HepG2 (cell line): ENCODE data around the gene RTEL1. TPM values are rescaled to one million over a fixed set of nuclear protein-coding genes. Genes with fewer than 3 reads are reported as not detected.

Experiments used
- ATF2 ChIP-seq: sonication (generic); formaldehyde crosslinking; IDR thresholded peaks from 2 replicates; pipeline ENCODE4 v1.4.0; 2020; ENCODE audit warnings: missing genetic modification reagents
- CEBPB ChIP-seq: IDR thresholded peaks from 2 replicates; pipeline ENCODE4 v1.6.1; 2011; ENCODE audit warnings: low read depth, low read length, improper control_type of control experiment, borderline replicate concordance
- DR1 ChIP-seq: sonication (generic); formaldehyde crosslinking; IDR thresholded peaks from 2 replicates; pipeline ENCODE4 v1.8.0; 2021; ENCODE audit warnings: mild to moderate bottlenecking, missing genetic modification reagents, inconsistent platforms
- EHMT2 ChIP-seq: fragments of 200-600 bp; sonication (generic); IDR thresholded peaks from 2 replicates; pipeline ENCODE4 v1.7.0; 2017; ENCODE audit warnings: antibody characterized with exemption, low read depth, low read length, borderline replicate concordance
- HNRNPK ChIP-seq: fragments of 200-400 bp; formaldehyde crosslinking; IDR thresholded peaks from 2 replicates; pipeline ENCODE4 v1.6.1; 2018; ENCODE audit warnings: low read length, low read depth, moderate library complexity, mild to moderate bottlenecking; ENCODE audit not compliant: poor library complexity, severe bottlenecking
- KLF6 ChIP-seq: IDR thresholded peaks from 2 replicates; pipeline ENCODE4 v1.8.0; 2016; ENCODE audit warnings: missing biosample characterization, missing genetic modification reagents
- NFE2L2 ChIP-seq: fragments of 150-350 bp; IDR thresholded peaks from 2 replicates; pipeline ENCODE4 v1.6.1; 2014; ENCODE audit warnings: low read length
- NR0B2 ChIP-seq: sonication (generic); formaldehyde crosslinking; IDR thresholded peaks from 2 replicates; pipeline ENCODE4 v1.4.0; 2020; ENCODE audit warnings: mild to moderate bottlenecking, missing genetic modification reagents
- NR2F1 ChIP-seq, 2 experiments: fragments of 450-650 bp in 1 of 2; formaldehyde crosslinking in 1 of 2; IDR thresholded peaks; 2 replicates each; pipeline versions ENCODE4 v1.5.0 to v1.6.1; 2016 to 2020; ENCODE audit warnings: mild to moderate bottlenecking in 1 of 2, missing compliant biosample characterization in 1 of 2, missing genetic modification reagents in 1 of 2, moderate library complexity in 1 of 2
- PCBP2 ChIP-seq: fragments of 200-400 bp; formaldehyde crosslinking; optimal IDR thresholded peaks from 2 replicates; pipeline ENCODE3; 2018; ENCODE audit warnings: low read length, low read depth; ENCODE audit not compliant: poor library complexity, severe bottlenecking
- RBAK ChIP-seq: sonication (generic); formaldehyde crosslinking; IDR thresholded peaks from 2 replicates; pipeline ENCODE4 v1.5.1; 2020; ENCODE audit warnings: mild to moderate bottlenecking, missing genetic modification reagents
- SIN3A ChIP-seq: IDR thresholded peaks from 2 replicates; pipeline ENCODE4 v1.6.1; 2011; ENCODE audit warnings: low read depth, mild to moderate bottlenecking, control low read depth, low read length, borderline replicate concordance
- TERF1 ChIP-seq: sonication (generic); formaldehyde crosslinking; IDR thresholded peaks from 2 replicates; pipeline ENCODE4 v1.8.0; 2022; ENCODE audit warnings: mild to moderate bottlenecking, missing genetic modification reagents, moderate library complexity
- ZFP90 ChIP-seq: sonication (generic); formaldehyde crosslinking; IDR thresholded peaks from 2 replicates; pipeline ENCODE4 v1.8.0; 2022; ENCODE audit warnings: missing genetic modification reagents, mild to moderate bottlenecking, inconsistent platforms, borderline replicate concordance
- ZKSCAN1 ChIP-seq: fragments of 150-350 bp; IDR thresholded peaks from 2 replicates; pipeline ENCODE4 v1.6.1; 2014; ENCODE audit warnings: low read length
- ZMAT3 ChIP-seq: sonication (generic); formaldehyde crosslinking; conservative IDR thresholded peaks from 2 replicates; pipeline ENCODE4 v1.7.0; 2021; ENCODE audit warnings: missing genetic modification reagents
- ZNF501 ChIP-seq: sonication (generic); formaldehyde crosslinking; IDR thresholded peaks from 2 replicates; pipeline ENCODE4 v1.5.1; 2020; ENCODE audit warnings: mild to moderate bottlenecking, moderate library complexity, missing genetic modification reagents
- ZNF709 ChIP-seq: sonication (generic); formaldehyde crosslinking; IDR thresholded peaks from 2 replicates; pipeline ENCODE4 v1.5.0; 2020; ENCODE audit warnings: mild to moderate bottlenecking, missing genetic modification reagents
- polyA plus RNA-seq, 8 experiments: library from polyadenylated mRNA; depleted of rRNA in 3 of 8; stranded (reverse) in 7 of 8; unstranded in 1 of 8; fragments of >200 nt; fragmentation: Illumina TruSeq in 4 of 8; extraction: Trizol in 4 of 8; gene quantifications; 2 replicates each; pipeline versions ENCODE4 v1.2.1 to v1.2.3, GENCODE V29; 2011 to 2016; ENCODE audit warnings: low read depth in 4 of 8, missing spikeins in 1 of 8, mixed read lengths in 1 of 8; ENCODE audit not compliant: insufficient read depth in 1 of 8
- total RNA-seq, 5 experiments: library from RNA; depleted of rRNA; stranded (reverse); fragments of >200 nt; fragmentation: Illumina TruSeq; extraction: Trizol; gene quantifications; 2 replicates each; pipeline ENCODE4 v1.2.3, GENCODE V29; 2016; ENCODE audit warnings: low read depth in 1 of 5
- TF ChIP-seq, protein P1 (sequence below): sonication (generic); formaldehyde crosslinking; IDR thresholded peaks from 2 replicates; pipeline ENCODE4 v1.4.0; 2020; ENCODE audit warnings: mild to moderate bottlenecking, missing genetic modification reagents
- TF ChIP-seq, protein P2 (sequence below): sonication (generic); formaldehyde crosslinking; IDR thresholded peaks from 2 replicates; pipeline ENCODE4 v1.8.1; 2022; ENCODE audit warnings: mild to moderate bottlenecking, missing genetic modification reagents

RTEL1 gene
- total and polyA plus RNA-seq, 2 of the 13 experiments (the other 11 are each of a cell fraction or from before 2014, with no cell fraction given), result 21.8 to 36.4 TPM

DNA sequence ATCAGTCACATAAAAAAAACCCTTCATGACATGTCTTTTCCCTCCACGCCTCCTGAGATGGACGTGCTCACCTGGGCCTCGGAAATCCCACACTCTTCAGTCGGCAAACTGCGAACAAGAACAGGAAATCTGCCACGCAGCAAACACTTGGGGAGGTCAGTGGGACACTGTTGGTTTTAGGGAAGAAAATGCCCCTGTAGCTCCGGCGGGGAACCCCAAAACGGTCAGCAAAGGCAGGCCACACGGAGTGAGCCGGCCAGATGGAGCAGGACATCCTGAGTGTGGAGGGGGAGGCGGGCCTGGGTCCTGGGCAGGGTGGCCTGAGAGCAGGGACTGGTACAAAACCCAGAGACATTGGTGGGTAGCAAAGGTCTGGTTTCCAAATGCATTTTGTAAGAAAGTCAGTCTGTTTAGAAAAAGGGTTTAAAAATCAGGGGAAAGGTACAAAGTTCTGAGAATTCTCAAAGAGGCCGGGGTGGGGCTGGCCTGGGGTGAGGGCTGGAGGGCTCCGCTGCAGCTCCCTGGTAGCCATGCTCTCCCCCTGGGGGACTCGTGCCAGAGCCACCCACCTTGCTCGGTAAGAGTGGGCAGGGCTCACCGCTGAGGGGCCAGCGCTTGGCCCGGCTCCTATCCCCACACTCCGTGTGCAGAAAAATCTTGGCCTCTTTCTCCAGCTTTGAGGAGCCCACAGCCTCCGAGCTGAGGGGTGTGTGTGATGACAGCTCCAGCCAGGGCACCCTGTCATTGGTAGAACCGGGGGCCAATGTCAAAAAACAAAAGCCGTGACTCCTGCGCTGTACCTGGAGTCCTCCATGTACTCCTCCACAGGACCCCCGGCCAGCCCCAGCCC, 86.7 kb downstream of the RTEL1 start (continued):
- TF ChIP-seq, protein P1, sequence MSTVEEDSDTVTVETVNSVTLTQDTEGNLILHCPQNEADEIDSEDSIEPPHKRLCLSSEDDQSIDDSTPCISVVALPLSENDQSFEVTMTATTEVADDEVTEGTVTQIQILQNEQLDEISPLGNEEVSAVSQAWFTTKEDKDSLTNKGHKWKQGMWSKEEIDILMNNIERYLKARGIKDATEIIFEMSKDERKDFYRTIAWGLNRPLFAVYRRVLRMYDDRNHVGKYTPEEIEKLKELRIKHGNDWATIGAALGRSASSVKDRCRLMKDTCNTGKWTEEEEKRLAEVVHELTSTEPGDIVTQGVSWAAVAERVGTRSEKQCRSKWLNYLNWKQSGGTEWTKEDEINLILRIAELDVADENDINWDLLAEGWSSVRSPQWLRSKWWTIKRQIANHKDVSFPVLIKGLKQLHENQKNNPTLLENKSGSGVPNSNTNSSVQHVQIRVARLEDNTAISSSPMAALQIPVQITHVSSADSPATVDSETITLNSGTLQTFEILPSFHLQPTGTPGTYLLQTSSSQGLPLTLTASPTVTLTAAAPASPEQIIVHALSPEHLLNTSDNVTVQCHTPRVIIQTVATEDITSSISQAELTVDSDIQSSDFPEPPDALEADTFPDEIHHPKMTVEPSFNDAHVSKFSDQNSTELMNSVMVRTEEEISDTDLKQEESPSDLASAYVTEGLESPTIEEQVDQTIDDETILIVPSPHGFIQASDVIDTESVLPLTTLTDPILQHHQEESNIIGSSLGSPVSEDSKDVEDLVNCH (CRISPR knock-in tag), result 0 out of 2 replicates have a peak, but pooled peaks have one; percentile 68
- TF ChIP-seq KLF6, result no peak
- no peak for TF ChIP-seq PCBP2
- TF ChIP-seq ZMAT3 (CRISPR knock-in tag), result no peak
- TF ChIP-seq, protein P2, sequence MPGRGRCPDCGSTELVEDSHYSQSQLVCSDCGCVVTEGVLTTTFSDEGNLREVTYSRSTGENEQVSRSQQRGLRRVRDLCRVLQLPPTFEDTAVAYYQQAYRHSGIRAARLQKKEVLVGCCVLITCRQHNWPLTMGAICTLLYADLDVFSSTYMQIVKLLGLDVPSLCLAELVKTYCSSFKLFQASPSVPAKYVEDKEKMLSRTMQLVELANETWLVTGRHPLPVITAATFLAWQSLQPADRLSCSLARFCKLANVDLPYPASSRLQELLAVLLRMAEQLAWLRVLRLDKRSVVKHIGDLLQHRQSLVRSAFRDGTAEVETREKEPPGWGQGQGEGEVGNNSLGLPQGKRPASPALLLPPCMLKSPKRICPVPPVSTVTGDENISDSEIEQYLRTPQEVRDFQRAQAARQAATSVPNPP, result no peak
- TF ChIP-seq DR1, result 0 out of 2 replicates have a peak, but pooled peaks have one; percentile 43
- TF ChIP-seq NR0B2 (CRISPR knock-in tag), result no peak
- no peak for TF ChIP-seq TERF1
- TF ChIP-seq ATF2 (CRISPR knock-in tag), result no peak
- no peak for TF ChIP-seq ZNF709 (CRISPR knock-in tag)
- no peak for TF ChIP-seq HNRNPK
- TF ChIP-seq RBAK (CRISPR knock-in tag), result no peak
- TF ChIP-seq EHMT2, result no peak
- TF ChIP-seq CEBPB, result no peak
- no peak for TF ChIP-seq NFE2L2
- no peak; the same call in none of the 2 replicates for TF ChIP-seq ZNF501 (CRISPR knock-in tag)
- TF ChIP-seq SIN3A, result 0 out of 2 replicates have a peak, but pooled peaks have one; percentile 28
- no peak for TF ChIP-seq ZFP90 (CRISPR knock-in tag)
- TF ChIP-seq NR2F1 (CRISPR knock-in tag; IDR thresholded peaks at IDR 0.05), result no peak
- no peak for TF ChIP-seq ZKSCAN1
